ENCODE measurements around the gene SPATA16.
A peak's percentile ranks its signal among the peaks of the same experiment; 100 is the strongest.

The SPATA16 gene

DNA sequence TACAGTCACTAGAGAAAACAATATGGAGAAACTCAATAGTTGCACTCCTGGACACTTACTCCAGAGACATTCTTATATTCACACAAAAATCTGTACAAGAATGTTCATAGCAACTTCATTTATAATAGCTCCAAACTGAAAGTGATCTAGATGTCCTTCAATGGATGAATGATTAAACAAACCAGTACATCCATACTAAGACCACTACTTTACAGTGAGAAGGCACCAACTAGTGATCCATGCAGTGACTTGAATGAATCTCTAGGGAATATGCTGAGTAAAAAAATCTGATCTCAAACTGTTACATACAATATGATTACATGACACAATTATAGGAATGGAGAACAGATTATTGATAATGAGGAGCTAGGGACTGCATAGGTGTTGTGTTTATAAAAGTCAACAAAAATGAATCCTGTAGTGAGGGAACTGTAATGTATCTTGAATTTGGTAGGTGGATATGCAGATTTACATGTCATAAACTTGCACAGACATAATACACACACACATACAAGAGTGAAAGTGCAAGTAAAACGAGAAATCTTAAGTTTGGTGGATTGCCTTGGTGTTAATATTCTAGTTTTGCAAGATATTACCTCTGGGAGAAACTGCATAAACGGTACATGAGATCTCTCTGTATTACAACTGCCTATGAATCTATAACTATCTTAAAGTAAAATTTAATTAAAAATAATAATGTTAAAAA lies 85.7 kb downstream of the SPATA16 start:
- H3K4me1 ChIP-seq (ENCODE audit: control insufficient read depth in 1 of 2, insufficient read depth in 2 of 2, low read length in 2 of 2) = no peaks in the 10 kb centered on the region
- no peak overlapping the region for H3K4me2 ChIP-seq (ENCODE audit: low read length)
- H2BK5ac ChIP-seq (ENCODE audit: low read depth, low read length, poor library complexity) = no peak overlapping the region
- H3K23ac ChIP-seq (ENCODE audit: low read length) = no peak overlapping the region
- H2BK12ac ChIP-seq (ENCODE audit: low read length) = no peak overlapping the region
- no peaks in the 10 kb centered on the region for H3K9me3 ChIP-seq (ENCODE audit: insufficient read depth, low read depth, low read length)
- H4K8ac ChIP-seq (ENCODE audit: low read depth, low read length) = no peak overlapping the region
- no peak overlapping the region for H4K91ac ChIP-seq (ENCODE audit: low read depth, low read length)
- no peak overlapping the region for H3K27ac ChIP-seq (ENCODE audit: low read depth, low read length)
- no CpG with 5 or more reads among the region's 2 CpGs for WGBS (ENCODE audit: extremely low coverage, insufficient coverage, insufficient read length)
- DNase-seq = no peak
- H2AK5ac ChIP-seq (ENCODE audit: low read length) = no peak overlapping the region
- no peaks in the 10 kb centered on the region for H3K36me3 ChIP-seq (ENCODE audit: control insufficient read depth in 1 of 2, insufficient read depth in 2 of 2, low read length in 2 of 2)
- no peak overlapping the region for H2AFZ ChIP-seq (ENCODE audit: insufficient read depth, low read length, poor library complexity)
- no peak overlapping the region for H3K14ac ChIP-seq (ENCODE audit: low read length)
- H3K4ac ChIP-seq (ENCODE audit: low read depth, low read length) = no peak overlapping the region
- no peak overlapping the region for H3K18ac ChIP-seq (ENCODE audit: low read length)
- H2BK120ac ChIP-seq (ENCODE audit: insufficient read depth, low read length, poor library complexity) = no peak overlapping the region
- H4K12ac ChIP-seq (ENCODE audit: low read depth, low read length) = no peak overlapping the region
- H3K79me2 ChIP-seq (ENCODE audit: control insufficient read depth, insufficient read depth, low read length, poor library complexity) = no peaks in the 10 kb centered on the region
- H3K9ac ChIP-seq (ENCODE audit: low read length) = no peak overlapping the region
- no peak overlapping the region for H3K4me3 ChIP-seq (ENCODE audit: low read depth, low read length)
- no peaks in the 10 kb centered on the region for H3K27me3 ChIP-seq (ENCODE audit: insufficient read depth, low read length)
- no peaks in the 10 kb centered on the region for H3K79me1 ChIP-seq (ENCODE audit: low read length)

DNA sequence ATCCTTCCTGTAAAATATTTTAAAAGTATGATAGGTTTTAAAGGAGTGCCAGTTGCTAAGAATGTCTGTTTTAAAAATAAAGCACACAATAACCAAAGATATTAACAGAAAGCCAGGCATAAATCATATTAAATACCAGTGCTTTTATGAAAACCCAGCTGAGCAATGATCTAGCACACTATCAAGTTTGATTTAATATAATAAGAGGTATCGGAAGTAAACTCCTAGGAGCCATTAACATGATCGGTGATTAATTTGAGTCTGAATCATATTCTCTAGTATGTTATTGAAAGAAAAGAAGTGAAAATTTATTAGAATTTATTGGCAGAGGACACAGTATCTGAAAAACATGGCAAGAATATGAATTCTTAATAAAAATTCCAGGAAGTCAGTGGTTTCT lies 91.7 kb downstream of the SPATA16 start:
- Histone ChIP-seq H3K79me1 (ENCODE audit: low read length) (no peaks in the 10 kb centered on the region), H3K79me2 (ENCODE audit: control insufficient read depth, insufficient read depth, low read length, poor library complexity) (no peaks in the 10 kb centered on the region)
- no CpG with 5 or more reads among the region's 2 CpGs for WGBS (ENCODE audit: extremely low coverage, insufficient coverage, insufficient read length)

DNA sequence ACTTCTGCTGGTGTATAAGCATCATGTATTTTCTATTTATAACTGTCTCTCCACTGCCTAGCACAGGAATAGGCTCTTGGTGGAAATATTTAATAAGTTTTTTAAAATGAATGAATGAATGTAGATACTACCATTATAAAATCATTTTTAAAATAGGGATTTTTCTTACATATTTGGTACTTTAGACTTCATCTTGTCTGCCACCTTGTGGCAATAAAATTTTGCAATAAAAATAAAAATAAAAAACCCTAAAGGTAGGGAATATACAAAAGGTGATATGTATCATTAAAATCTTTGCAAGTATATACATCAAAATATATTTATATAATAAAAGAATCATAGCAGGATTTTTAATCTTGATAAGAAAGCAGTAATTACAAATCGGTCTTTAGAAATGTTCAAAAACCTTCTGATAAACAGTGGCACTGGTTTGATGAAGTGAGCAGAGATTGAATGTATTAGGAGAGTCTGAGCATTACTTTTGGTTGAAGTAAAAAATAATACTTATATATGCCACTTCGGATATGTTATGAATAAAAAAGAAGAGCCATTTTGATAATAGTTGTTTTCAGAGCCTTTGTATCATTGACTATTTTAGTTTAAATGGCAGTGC lies 95.2 kb downstream of the SPATA16 start:
- no peak overlapping the region for H2BK120ac ChIP-seq (ENCODE audit: insufficient read depth, low read length, poor library complexity)
- H3K23ac ChIP-seq (ENCODE audit: low read length) = no peak overlapping the region
- H3K4me3 ChIP-seq (ENCODE audit: low read depth, low read length) = no peak overlapping the region
- H3K18ac ChIP-seq (ENCODE audit: low read length) = no peak overlapping the region
- no peak overlapping the region for H4K8ac ChIP-seq (ENCODE audit: low read depth, low read length)
- H2BK12ac ChIP-seq (ENCODE audit: low read length) = no peak overlapping the region
- H3K14ac ChIP-seq (ENCODE audit: low read length) = no peak overlapping the region
- no peak overlapping the region for H3K4ac ChIP-seq (ENCODE audit: low read depth, low read length)
- no peaks in the 10 kb centered on the region for H3K9me3 ChIP-seq (ENCODE audit: insufficient read depth, low read depth, low read length)
- no peaks in the 10 kb centered on the region for H3K4me1 ChIP-seq (ENCODE audit: control insufficient read depth in 1 of 2, insufficient read depth in 2 of 2, low read length in 2 of 2)
- H3K27me3 ChIP-seq (ENCODE audit: insufficient read depth, low read length) = no peaks in the 10 kb centered on the region
- no CpG with 5 or more reads among the region's 2 CpGs for whole genome bisulfite sequencing (ENCODE audit: extremely low coverage, insufficient coverage, insufficient read length)
- H3K27ac ChIP-seq (ENCODE audit: low read depth, low read length) = no peak overlapping the region
- no peak overlapping the region for H2BK5ac ChIP-seq (ENCODE audit: low read depth, low read length, poor library complexity)
- H3K9ac ChIP-seq (ENCODE audit: low read length) = no peak overlapping the region
- H3K4me2 ChIP-seq (ENCODE audit: low read length) = no peak overlapping the region
- H4K12ac ChIP-seq (ENCODE audit: low read depth, low read length) = no peak overlapping the region
- H3K79me2 ChIP-seq (ENCODE audit: control insufficient read depth, insufficient read depth, low read length, poor library complexity) = no peaks in the 10 kb centered on the region
- H4K91ac ChIP-seq (ENCODE audit: low read depth, low read length) = no peak overlapping the region
- H3K36me3 ChIP-seq (ENCODE audit: control insufficient read depth in 1 of 2, insufficient read depth in 2 of 2, low read length in 2 of 2) = no peaks in the 10 kb centered on the region
- H3K79me1 ChIP-seq (ENCODE audit: low read length) = no peaks in the 10 kb centered on the region
- H2AFZ ChIP-seq (ENCODE audit: insufficient read depth, low read length, poor library complexity) = no peak overlapping the region
- H2AK5ac ChIP-seq (ENCODE audit: low read length) = no peak overlapping the region
- DNase-seq = peak in 1 of 2 donors; percentile 31

More for the DNA sequence above, 91.7 kb downstream of the SPATA16 start:
- Histone ChIP-seq H3K27me3 (ENCODE audit: insufficient read depth, low read length) (no peaks in the 10 kb centered on the region), H3K27ac (ENCODE audit: low read depth, low read length) (no peak overlapping the region), H2BK5ac (ENCODE audit: low read depth, low read length, poor library complexity) (no peak overlapping the region), H4K8ac (ENCODE audit: low read depth, low read length) (no peak overlapping the region), H2AFZ (ENCODE audit: insufficient read depth, low read length, poor library complexity) (no peak overlapping the region), H2BK120ac (ENCODE audit: insufficient read depth, low read length, poor library complexity) (no peak overlapping the region), H4K12ac (ENCODE audit: low read depth, low read length) (no peak overlapping the region), H3K4me2 (ENCODE audit: low read length) (no peak overlapping the region), H3K36me3 (ENCODE audit: control insufficient read depth in 1 of 2, insufficient read depth in 2 of 2, low read length in 2 of 2) (no peaks in the 10 kb centered on the region), H3K4me3 (ENCODE audit: low read depth, low read length) (no peak overlapping the region), H3K4me1 (ENCODE audit: control insufficient read depth in 1 of 2, insufficient read depth in 2 of 2, low read length in 2 of 2) (no peaks in the 10 kb centered on the region), H3K23ac (ENCODE audit: low read length) (no peak overlapping the region), H3K4ac (ENCODE audit: low read depth, low read length) (no peak overlapping the region), H2BK12ac (ENCODE audit: low read length) (no peak overlapping the region), H2AK5ac (ENCODE audit: low read length) (no peak overlapping the region), H3K14ac (ENCODE audit: low read length) (no peak overlapping the region), H3K9ac (ENCODE audit: low read length) (no peak overlapping the region), H3K9me3 (ENCODE audit: insufficient read depth, low read depth, low read length) (no peaks in the 10 kb centered on the region), H4K91ac (ENCODE audit: low read depth, low read length) (no peak overlapping the region), H3K18ac (ENCODE audit: low read length) (no peak overlapping the region)
- DNase-seq = no peak

DNA sequence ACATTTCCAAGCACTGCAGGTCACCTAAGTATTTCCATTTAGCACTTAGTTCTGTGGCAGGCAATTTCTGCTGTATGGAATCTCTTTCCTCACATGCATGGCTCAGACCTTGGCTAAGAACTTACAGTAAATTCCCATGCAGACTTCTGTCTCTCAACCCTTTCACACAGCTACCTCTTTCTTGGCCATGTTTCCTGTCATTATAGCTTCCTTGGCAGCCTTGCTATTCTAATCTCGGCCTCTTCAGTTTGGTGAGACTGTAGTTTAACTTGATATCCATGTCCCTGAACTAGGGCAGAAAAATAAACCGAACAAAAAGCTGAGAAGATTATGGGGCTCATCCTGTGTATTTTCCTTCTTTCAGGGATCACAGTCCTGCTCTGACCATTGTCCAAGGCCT lies 96.0 kb downstream of the SPATA16 start:
- H3K4me2 ChIP-seq (ENCODE audit: low read length) = no peak overlapping the region
- no peak overlapping the region for H4K91ac ChIP-seq (ENCODE audit: low read depth, low read length)
- no peak overlapping the region for H3K18ac ChIP-seq (ENCODE audit: low read length)
- no peak overlapping the region for H2BK5ac ChIP-seq (ENCODE audit: low read depth, low read length, poor library complexity)
- no peaks in the 10 kb centered on the region for H3K36me3 ChIP-seq (ENCODE audit: control insufficient read depth in 1 of 2, insufficient read depth in 2 of 2, low read length in 2 of 2)
- no peak overlapping the region for H3K27ac ChIP-seq (ENCODE audit: low read depth, low read length)
- WGBS (ENCODE audit: extremely low coverage, insufficient coverage, insufficient read length) = no CpG with 5 or more reads among the region's 2 CpGs
- H3K4ac ChIP-seq (ENCODE audit: low read depth, low read length) = no peak overlapping the region
- H2BK12ac ChIP-seq (ENCODE audit: low read length) = no peak overlapping the region
- no peak overlapping the region for H3K23ac ChIP-seq (ENCODE audit: low read length)
- no peak overlapping the region for H2BK120ac ChIP-seq (ENCODE audit: insufficient read depth, low read length, poor library complexity)
- no peak overlapping the region for H4K8ac ChIP-seq (ENCODE audit: low read depth, low read length)
- no peak overlapping the region for H4K12ac ChIP-seq (ENCODE audit: low read depth, low read length)
- H2AFZ ChIP-seq (ENCODE audit: insufficient read depth, low read length, poor library complexity) = no peak overlapping the region
- H3K79me1 ChIP-seq (ENCODE audit: low read length) = no peaks in the 10 kb centered on the region
- H3K27me3 ChIP-seq (ENCODE audit: insufficient read depth, low read length) = no peaks in the 10 kb centered on the region
- no peak overlapping the region for H2AK5ac ChIP-seq (ENCODE audit: low read length)
- no peaks in the 10 kb centered on the region for H3K9me3 ChIP-seq (ENCODE audit: insufficient read depth, low read depth, low read length)
- H3K9ac ChIP-seq (ENCODE audit: low read length) = no peak overlapping the region
- H3K4me1 ChIP-seq (ENCODE audit: control insufficient read depth in 1 of 2, insufficient read depth in 2 of 2, low read length in 2 of 2) = no peaks in the 10 kb centered on the region
- H3K14ac ChIP-seq (ENCODE audit: low read length) = no peak overlapping the region
- no peak overlapping the region for H3K4me3 ChIP-seq (ENCODE audit: low read depth, low read length)
- no peaks in the 10 kb centered on the region for H3K79me2 ChIP-seq (ENCODE audit: control insufficient read depth, insufficient read depth, low read length, poor library complexity)
- no peak for DNase-seq
